Activated CD4-positive, alpha-beta T cell treated with anti-CD3 and anti-CD28 coated beads for 36 hours (primary cell): Measurements from ENCODE around the gene SYTL2. TPM values are rescaled to one million over a fixed set of nuclear protein-coding genes. Genes with fewer than 3 reads are reported as not detected.
"Not testable (repeated sequence)": the region's sequence is repeated elsewhere in the genome, so short reads cannot be mapped to it uniquely, and the experiment has no call there.

ENCODE experiments used
- ATAC-seq: fragments of 200-7000 bp; cut with Tn5 transposase; one replicate; pipeline ENCODE4 v1.10.0; 2021; ENCODE audit warnings: mild to moderate bottlenecking, moderate library complexity
- CTCF ChIA-PET: fragments of 350-600 bp; sonication (Branson Sonifier 250); formaldehyde crosslinking; loops from one replicate; lab custom pipeline; 2021; ENCODE audit warnings: antibody characterized with exemption; lab: Charles Lee
- POLR2A ChIA-PET: fragments of 350-600 bp; sonication (Branson Sonifier 250); formaldehyde crosslinking; loops from one replicate; lab custom pipeline; 2021; ENCODE audit warnings: antibody characterized with exemption, inconsistent platforms; lab: Charles Lee
- DNase-seq: peaks from one replicate; pipeline ENCODE4 v3.0.0-alpha.2; 2020
- H3K27ac Mint-ChIP-seq: one replicate; pipeline ENCODE4 v1.8.0; 2021; ENCODE audit warnings: mixed read lengths
- H3K27me3 Mint-ChIP-seq: one replicate; pipeline ENCODE4 v1.8.0; 2021; ENCODE audit warnings: mixed read lengths
- H3K36me3 Mint-ChIP-seq: one replicate; pipeline ENCODE4 v1.8.0; 2021; ENCODE audit warnings: low read depth, mixed read lengths
- H3K4me1 Mint-ChIP-seq: one replicate; pipeline ENCODE4 v1.8.0; 2021; ENCODE audit warnings: mixed read lengths
- H3K4me3 Mint-ChIP-seq: one replicate; pipeline ENCODE4 v1.8.0; 2021; ENCODE audit warnings: mild to moderate bottlenecking, moderate library complexity, mixed read lengths
- H3K9me3 Mint-ChIP-seq: one replicate; pipeline ENCODE4 v1.8.0; 2021; ENCODE audit warnings: low read depth, mixed read lengths
- intact Hi-C, 2 experiments: fragments of 100-400 bp; cut with DNase I in 1 of 2; cut with micrococcal nuclease in 1 of 2; formaldehyde crosslinking; loops; one replicate each; pipeline versions ENCODE4 v1.14.2 to v1.15.1; 2022 to 2024; cut with DNase I, micrococcal nuclease
- total RNA-seq, 2 experiments: library from RNA; stranded (reverse); gene quantifications; one replicate each; pipeline ENCODE4 v1.2.3, GENCODE V29; 2021

Gene SYTL2
- total RNA-seq, 2 experiments from 2014 or later: 5.2 to 6.8 TPM

- Mint-ChIP-seq H3K9me3 (no peaks in the 10 kb centered on the region), H3K4me3 (peak overlapping the region; percentile 77), H3K27ac (peak overlapping the region; percentile 87), H3K36me3 (no peaks in the 10 kb centered on the region), H3K27me3 (peaks cover 5% of the 10 kb centered on the region), H3K4me1 (peaks cover 16% of the 10 kb centered on the region)
- peak; percentile 81 for DNase-seq
- POLR2A ChIA-PET: interaction anchor here (0.6 to 1.1 kb wide), 2 partner anchors 13 to 55 kb away, joined by 3 to 4 read pairs; no protein-coding TSS in a partner anchor
- intact Hi-C loops: loop anchor here (1.0 to 2.0 kb wide), 2 partner anchors 17 to 18 kb away; partner anchors contain the start of gene CREBZF (in 2 of the 2)
- CTCF ChIA-PET: interaction anchor here (0.6 kb wide), 1 partner anchor 474 kb away, joined by 3 read pairs; no protein-coding TSS in a partner anchor
- peak; percentile 90 for ATAC-seq
Observed at GRCh38 chr11:85682330-85683305, 128.3 kb downstream of the SYTL2 start.

GRCh38 chr11:85680897-85681296, 130.0 kb downstream of the SYTL2 start:
- ATAC-seq (peak; percentile 49), DNase-seq (no peak)
- no peaks in the 10 kb centered on the region for H3K9me3 Mint-ChIP-seq
- H3K27me3 Mint-ChIP-seq: peaks cover 5% of the 10 kb centered on the region
- ChIA-PET POLR2A (interaction anchor here (0.6 kb wide), 2 partner anchors 23 to 106 kb away, joined by 3 read pairs; no protein-coding TSS in a partner anchor), CTCF (interaction anchor here (0.6 kb wide), 1 partner anchor 12 kb away, joined by 3 read pairs; no protein-coding TSS in a partner anchor)
- no peaks in the 10 kb centered on the region for H3K36me3 Mint-ChIP-seq
- H3K4me1 Mint-ChIP-seq: peaks cover 16% of the 10 kb centered on the region
- H3K27ac Mint-ChIP-seq: no peak overlapping the region
- intact Hi-C loops: no loop called here
- H3K4me3 Mint-ChIP-seq: no peak overlapping the region

- intact Hi-C loops: no loop called here
- no peak overlapping the region for H3K27ac Mint-ChIP-seq
- ChIA-PET POLR2A (no interaction called here), CTCF (interaction anchor here (0.8 to 1.1 kb wide), 3 partner anchors 9 to 362 kb away, joined by 3 to 5 read pairs (median 3); partner anchors contain the start of gene CCDC83)
- peaks cover 5% of the 10 kb centered on the region for H3K27me3 Mint-ChIP-seq
- H3K9me3 Mint-ChIP-seq: no peaks in the 10 kb centered on the region
- ATAC-seq: no peak
- no peaks in the 10 kb centered on the region for H3K36me3 Mint-ChIP-seq
- H3K4me1 Mint-ChIP-seq: peaks cover 16% of the 10 kb centered on the region
- no peak for DNase-seq
- no peak overlapping the region for H3K4me3 Mint-ChIP-seq
Observed at GRCh38 chr11:85679576-85679975, 131.4 kb downstream of the SYTL2 start.

GRCh38 chr11:85673393-85673792, 137.5 kb downstream of the SYTL2 start:
- Mint-ChIP-seq H3K27me3 (no peaks in the 10 kb centered on the region), H3K9me3 (no peaks in the 10 kb centered on the region), H3K4me3 (no peak overlapping the region), H3K4me1 (no peaks in the 10 kb centered on the region), H3K36me3 (no peaks in the 10 kb centered on the region), H3K27ac (no peak overlapping the region)
- ATAC-seq (peak; percentile 61), DNase-seq (no peak)
- intact Hi-C loops: no loop called here
- CTCF ChIA-PET: no interaction called here
- POLR2A ChIA-PET: no interaction called here

- no peaks in the 10 kb centered on the region for H3K27me3 Mint-ChIP-seq
- H3K9me3 Mint-ChIP-seq: no peaks in the 10 kb centered on the region
- CTCF ChIA-PET: no interaction called here
- no peaks in the 10 kb centered on the region for H3K36me3 Mint-ChIP-seq
- ATAC-seq (no peak), DNase-seq (no peak)
- no peaks in the 10 kb centered on the region for H3K4me1 Mint-ChIP-seq
- intact Hi-C loops: no loop called here
- H3K4me3 Mint-ChIP-seq: no peak overlapping the region
- H3K27ac Mint-ChIP-seq: no peak overlapping the region
- POLR2A ChIA-PET: no interaction called here
Observed at GRCh38 chr11:85672105-85672902, 138.6 kb downstream of the SYTL2 start.

- H3K27me3 Mint-ChIP-seq, H3K9me3 Mint-ChIP-seq, H3K4me1 Mint-ChIP-seq, ATAC-seq, H3K4me3 Mint-ChIP-seq, H3K27ac Mint-ChIP-seq, H3K36me3 Mint-ChIP-seq, POLR2A ChIA-PET, CTCF ChIA-PET, DNase-seq, intact Hi-C loops: not testable (repeated sequence)
Observed at GRCh38 chr11:85670949-85671663, 139.8 kb downstream of the SYTL2 start.

GRCh38 chr11:85668157-85668556, 142.8 kb downstream of the SYTL2 start:
- ChIA-PET CTCF (interaction anchor here (0.6 to 0.9 kb wide), 2 partner anchors 10 to 17 kb away, joined by 3 read pairs; no protein-coding TSS in a partner anchor), POLR2A (no interaction called here)
- intact Hi-C loops: loop anchor here in 1 of 2 experiments (5.0 to 10.0 kb wide), 3 partner anchors 159 to 577 kb away; partner anchors contain the start of genes EED and PICALM
- no peak overlapping the region for H3K27ac Mint-ChIP-seq
- H3K9me3 Mint-ChIP-seq: no peaks in the 10 kb centered on the region
- no peaks in the 10 kb centered on the region for H3K27me3 Mint-ChIP-seq
- ATAC-seq (no peak), DNase-seq (no peak)
- peaks cover 9% of the 10 kb centered on the region for H3K4me1 Mint-ChIP-seq
- H3K36me3 Mint-ChIP-seq: peaks cover 12% of the 10 kb centered on the region
- no peak overlapping the region for H3K4me3 Mint-ChIP-seq

- H3K27ac Mint-ChIP-seq: no peak overlapping the region
- POLR2A ChIA-PET: no interaction called here
- no peak overlapping the region for H3K4me3 Mint-ChIP-seq
- CTCF ChIA-PET: no interaction called here
- H3K9me3 Mint-ChIP-seq: no peaks in the 10 kb centered on the region
- H3K4me1 Mint-ChIP-seq: peaks cover 11% of the 10 kb centered on the region
- H3K27me3 Mint-ChIP-seq: no peaks in the 10 kb centered on the region
- no peak for DNase-seq
- H3K36me3 Mint-ChIP-seq: peaks cover 22% of the 10 kb centered on the region
- intact Hi-C loops: loop anchor here in 1 of 2 experiments (5.0 to 10.0 kb wide), 3 partner anchors 161 to 578 kb away; partner anchors contain the start of genes EED and PICALM
- ATAC-seq: no peak
Observed at GRCh38 chr11:85666687-85667086, 144.3 kb downstream of the SYTL2 start.

GRCh38 chr11:85665733-85666132, 145.2 kb downstream of the SYTL2 start:
- Mint-ChIP-seq H3K27me3 (no peaks in the 10 kb centered on the region), H3K4me3 (peak overlapping the region; percentile 100), H3K9me3 (no peaks in the 10 kb centered on the region), H3K27ac (peak overlapping the region; percentile 99), H3K4me1 (peaks cover 20% of the 10 kb centered on the region), H3K36me3 (peaks cover 31% of the 10 kb centered on the region)
- POLR2A ChIA-PET: no interaction called here
- DNase-seq: no peak
- intact Hi-C loops: loop anchor here (1.0 to 10.0 kb wide), 11 partner anchors 17 to 637 kb away; partner anchors contain the start of genes EED (in 1 of the 2), HIKESHI (in 1 of the 2), PICALM (in 1 of the 2) and SYTL2 (in 1 of the 2)
- no peak for ATAC-seq
- CTCF ChIA-PET: interaction anchor here (0.5 kb wide), 2 partner anchors 104 to 1432 kb away, joined by 3 to 4 read pairs; no protein-coding TSS in a partner anchor
